ENCODE data around the gene BRSK2.

GRCh38 chr11:1457856-1458255 lies 68.1 kb downstream of the BRSK2 start:
- TF ChIP-seq, protein P1, sequence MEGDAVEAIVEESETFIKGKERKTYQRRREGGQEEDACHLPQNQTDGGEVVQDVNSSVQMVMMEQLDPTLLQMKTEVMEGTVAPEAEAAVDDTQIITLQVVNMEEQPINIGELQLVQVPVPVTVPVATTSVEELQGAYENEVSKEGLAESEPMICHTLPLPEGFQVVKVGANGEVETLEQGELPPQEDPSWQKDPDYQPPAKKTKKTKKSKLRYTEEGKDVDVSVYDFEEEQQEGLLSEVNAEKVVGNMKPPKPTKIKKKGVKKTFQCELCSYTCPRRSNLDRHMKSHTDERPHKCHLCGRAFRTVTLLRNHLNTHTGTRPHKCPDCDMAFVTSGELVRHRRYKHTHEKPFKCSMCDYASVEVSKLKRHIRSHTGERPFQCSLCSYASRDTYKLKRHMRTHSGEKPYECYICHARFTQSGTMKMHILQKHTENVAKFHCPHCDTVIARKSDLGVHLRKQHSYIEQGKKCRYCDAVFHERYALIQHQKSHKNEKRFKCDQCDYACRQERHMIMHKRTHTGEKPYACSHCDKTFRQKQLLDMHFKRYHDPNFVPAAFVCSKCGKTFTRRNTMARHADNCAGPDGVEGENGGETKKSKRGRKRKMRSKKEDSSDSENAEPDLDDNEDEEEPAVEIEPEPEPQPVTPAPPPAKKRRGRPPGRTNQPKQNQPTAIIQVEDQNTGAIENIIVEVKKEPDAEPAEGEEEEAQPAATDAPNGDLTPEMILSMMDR (IDR thresholded peaks at IDR 0.05; ENCODE audit: insufficient read depth, low read depth, low read length), result no peak
- TF ChIP-seq EZH2 (IDR thresholded peaks at IDR 0.05; ENCODE audit: insufficient read depth, low read length), result no peak
